Activated naive CD8-positive, alpha-beta T cell treated with anti-CD3 and anti-CD28 coated beads, Interleukin-2, amount 50 U/mL, for 24 hours (primary cell): ENCODE results near the gene EPHX1.

Experiments
- ATAC-seq: fragments of 150-1000 bp; cut with Tn5 transposase; one replicate; pipeline ENCODE4 v1.10.0; 2021
- DNase-seq: peaks from one replicate; pipeline ENCODE4 v3.0.0; 2021
- H3K27ac Mint-ChIP-seq: one replicate; pipeline ENCODE4 v1.8.0; 2021; ENCODE audit warnings: mild to moderate bottlenecking, mixed read lengths
- H3K27me3 Mint-ChIP-seq: one replicate; pipeline ENCODE4 v1.8.0; 2021; ENCODE audit warnings: mixed read lengths
- H3K36me3 Mint-ChIP-seq: one replicate; pipeline ENCODE4 v1.8.0; 2021; ENCODE audit warnings: low read depth, mixed read lengths
- H3K4me1 Mint-ChIP-seq: one replicate; pipeline ENCODE4 v1.8.0; 2021; ENCODE audit warnings: mixed read lengths
- H3K4me3 Mint-ChIP-seq: one replicate; pipeline ENCODE4 v1.8.0; 2021; ENCODE audit warnings: mild to moderate bottlenecking, moderate library complexity, mixed read lengths
- H3K9me3 Mint-ChIP-seq: one replicate; pipeline ENCODE4 v1.8.0; 2021; ENCODE audit warnings: mixed read lengths

Gene EPHX1

GRCh38 chr1:225889743-225890142, 79.8 kb downstream of the EPHX1 start:
- no peaks in the 10 kb centered on the region for H3K27me3 Mint-ChIP-seq

GRCh38 chr1:225890346-225891228, 80.7 kb downstream of the EPHX1 start:
- Mint-ChIP-seq H3K9me3 (no peaks in the 10 kb centered on the region), H3K4me3 (no peak overlapping the region), H3K27ac (no peak overlapping the region), H3K36me3 (no peaks in the 10 kb centered on the region), H3K27me3 (no peaks in the 10 kb centered on the region), H3K4me1 (peaks cover 2% of the 10 kb centered on the region)
- ATAC-seq = no peak
- no peak for DNase-seq

More at GRCh38 chr1:225889743-225890142, 79.8 kb downstream of the EPHX1 start:
- H3K36me3 Mint-ChIP-seq = no peaks in the 10 kb centered on the region
- H3K4me1 Mint-ChIP-seq = peaks cover 2% of the 10 kb centered on the region
- DNase-seq = no peak
- ATAC-seq = no peak
- H3K9me3 Mint-ChIP-seq = no peaks in the 10 kb centered on the region
- no peak overlapping the region for H3K27ac Mint-ChIP-seq
- H3K4me3 Mint-ChIP-seq = no peak overlapping the region

GRCh38 chr1:225891229-225891972, 81.5 kb downstream of the EPHX1 start:
- ATAC-seq = no peak
- no peak overlapping the region for H3K27ac Mint-ChIP-seq
- no peaks in the 10 kb centered on the region for H3K27me3 Mint-ChIP-seq
- H3K4me3 Mint-ChIP-seq = no peak overlapping the region
- H3K36me3 Mint-ChIP-seq = no peaks in the 10 kb centered on the region
- DNase-seq = no peak
- no peaks in the 10 kb centered on the region for H3K9me3 Mint-ChIP-seq
- peaks cover 4% of the 10 kb centered on the region for H3K4me1 Mint-ChIP-seq

GRCh38 chr1:225892307-225892706, 82.4 kb downstream of the EPHX1 start:
- H3K36me3 Mint-ChIP-seq = peaks cover 2% of the 10 kb centered on the region
- H3K4me3 Mint-ChIP-seq = no peak overlapping the region
- ATAC-seq (no peak), DNase-seq (no peak)
- peaks cover 14% of the 10 kb centered on the region for H3K4me1 Mint-ChIP-seq
- no peaks in the 10 kb centered on the region for H3K9me3 Mint-ChIP-seq
- H3K27me3 Mint-ChIP-seq = no peaks in the 10 kb centered on the region
- H3K27ac Mint-ChIP-seq = no peak overlapping the region
